GM19438 (cell line): Measurements from ENCODE around the gene SPEM3.

Source experiments
- ATAC-seq: cut with Tn5 transposase; IDR thresholded peaks from one replicate; pipeline ENCODE4 v1.9.1; 2021; ENCODE audit warnings: low read depth; ENCODE audit not compliant: unreplicated experiment

Gene SPEM3

DNA sequence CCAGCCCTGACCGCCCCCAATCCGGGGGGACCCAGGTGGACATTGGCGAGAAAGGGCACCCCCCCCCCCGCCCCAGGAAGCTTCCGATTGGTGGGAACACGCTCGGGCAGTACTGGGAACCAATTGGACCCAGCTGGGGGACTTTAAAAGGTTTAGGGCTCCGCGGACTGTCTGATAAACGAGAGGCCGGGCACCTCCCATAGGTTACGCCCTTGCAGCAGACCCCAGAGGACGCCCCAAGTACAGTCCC is 25.0 kb upstream of the SPEM3 start:
- no peak for ATAC-seq

DNA sequence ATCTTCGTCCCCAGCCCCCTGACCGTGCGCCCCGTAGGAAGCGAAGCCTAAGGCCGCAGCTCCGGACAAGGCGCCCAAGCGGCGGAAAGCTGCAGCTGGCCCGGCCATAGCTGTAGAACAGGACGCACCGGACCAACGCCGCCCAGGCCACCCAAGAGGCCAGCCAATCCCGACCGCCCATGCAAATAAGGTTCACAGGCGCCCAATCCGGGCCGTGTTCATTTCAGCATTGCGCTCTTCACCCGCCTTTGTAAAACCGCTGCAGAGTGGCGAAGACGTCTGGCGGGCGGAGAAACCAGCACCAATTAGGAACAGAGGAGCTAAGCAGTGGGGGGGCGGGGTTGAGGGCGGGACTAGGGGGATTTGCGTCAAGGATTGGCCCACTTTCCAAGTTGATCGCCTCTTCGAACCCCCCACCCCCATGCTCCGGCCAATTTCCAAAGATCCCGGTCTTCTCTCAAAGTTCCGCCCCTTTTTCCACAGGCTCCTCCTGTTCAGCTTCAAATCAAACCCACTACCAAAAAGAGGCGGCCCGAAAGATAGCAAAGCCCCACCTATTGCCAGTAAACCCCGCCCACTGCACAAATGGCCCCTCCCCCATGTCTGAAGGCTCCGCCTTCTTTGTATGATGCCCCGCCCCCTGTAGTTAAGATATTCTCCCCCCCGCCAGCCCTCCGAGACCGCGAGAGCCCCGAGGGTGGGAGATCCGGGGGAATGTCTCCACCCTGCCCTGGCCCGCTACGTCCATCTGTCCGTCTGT is 24.5 kb upstream of the SPEM3 start, which contains the start of gene TMEM256:
TMEM256 (minus strand) TSS at position 121 of the 760 bp plus-strand sequence; CDS start at position 108, 13 bp downstream.
- ATAC-seq = peak; percentile 91

DNA sequence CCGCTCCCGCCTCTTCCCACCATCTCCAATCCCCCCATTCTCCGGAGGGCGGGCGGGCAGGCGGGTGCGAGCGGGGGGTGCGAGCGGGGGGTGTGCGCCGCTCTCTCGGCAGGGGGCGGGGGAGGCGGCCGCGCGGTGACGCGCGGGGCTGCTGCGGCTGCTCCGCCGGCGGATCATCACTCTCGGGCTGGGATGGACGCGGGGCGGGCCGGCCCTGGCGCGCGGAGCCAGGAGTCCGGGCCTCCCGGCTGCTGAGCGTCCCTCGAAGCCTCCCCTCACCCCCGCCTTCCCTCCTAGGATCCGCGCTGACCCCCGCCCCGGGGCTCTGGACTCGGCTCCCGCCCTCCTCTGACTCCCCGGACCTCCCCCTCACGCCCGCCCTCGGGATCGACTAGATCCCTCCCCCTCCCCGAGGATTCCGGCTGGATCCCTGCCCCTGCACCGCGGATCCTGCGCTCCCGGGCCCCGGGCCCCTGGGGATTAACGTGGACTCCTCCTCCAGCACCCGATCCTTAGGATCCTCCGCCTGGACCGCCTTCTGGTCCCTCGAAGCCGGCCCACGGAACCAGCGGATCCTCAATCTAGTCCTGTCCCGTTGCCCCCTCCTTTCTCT is 23.8 kb upstream of the SPEM3 start:
- no peak for ATAC-seq

DNA sequence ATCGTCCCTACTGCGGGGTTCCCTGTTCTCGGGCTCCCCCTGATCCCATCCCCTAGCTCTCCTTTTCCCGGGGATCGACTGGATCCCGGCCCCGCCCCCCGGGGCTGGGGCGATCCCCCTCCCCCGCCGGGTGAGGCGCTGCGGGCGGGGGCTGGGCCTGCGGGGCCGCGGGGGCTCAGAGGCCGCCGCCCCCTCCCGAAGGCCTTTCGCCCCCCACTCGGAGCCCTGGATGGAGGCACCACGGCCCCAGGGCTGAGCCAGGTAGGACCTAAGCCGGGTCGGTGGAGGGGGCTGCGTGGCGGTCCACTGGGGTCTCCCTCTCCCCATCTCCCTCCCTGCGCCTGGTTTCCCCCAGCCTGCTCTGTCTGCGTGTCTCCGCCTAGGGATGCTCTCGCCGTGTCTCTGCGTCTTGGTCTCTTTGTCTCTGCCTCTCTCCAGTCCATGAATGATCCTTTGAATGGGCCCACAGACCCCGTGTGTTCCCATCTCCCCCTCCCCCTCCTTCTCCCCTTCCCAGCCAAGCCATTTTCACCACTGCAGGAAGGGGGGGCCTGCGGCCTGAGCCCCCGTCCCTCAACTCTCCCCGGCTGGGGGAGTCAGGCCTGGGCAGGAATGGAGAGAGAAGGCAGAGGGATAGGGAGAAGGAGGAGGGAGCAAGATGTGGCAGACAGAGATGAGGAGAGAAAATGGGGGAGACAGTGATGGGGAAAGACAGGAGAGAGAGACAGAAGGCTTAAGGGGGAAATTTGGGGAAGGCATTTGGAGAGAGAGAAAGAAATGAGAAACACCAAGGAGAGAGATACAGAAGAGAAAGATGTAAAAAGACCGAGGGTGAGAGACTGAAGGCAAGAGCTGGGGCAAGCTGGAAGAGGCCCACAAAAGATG is 23.1 kb upstream of the SPEM3 start:
- no peak for ATAC-seq

DNA sequence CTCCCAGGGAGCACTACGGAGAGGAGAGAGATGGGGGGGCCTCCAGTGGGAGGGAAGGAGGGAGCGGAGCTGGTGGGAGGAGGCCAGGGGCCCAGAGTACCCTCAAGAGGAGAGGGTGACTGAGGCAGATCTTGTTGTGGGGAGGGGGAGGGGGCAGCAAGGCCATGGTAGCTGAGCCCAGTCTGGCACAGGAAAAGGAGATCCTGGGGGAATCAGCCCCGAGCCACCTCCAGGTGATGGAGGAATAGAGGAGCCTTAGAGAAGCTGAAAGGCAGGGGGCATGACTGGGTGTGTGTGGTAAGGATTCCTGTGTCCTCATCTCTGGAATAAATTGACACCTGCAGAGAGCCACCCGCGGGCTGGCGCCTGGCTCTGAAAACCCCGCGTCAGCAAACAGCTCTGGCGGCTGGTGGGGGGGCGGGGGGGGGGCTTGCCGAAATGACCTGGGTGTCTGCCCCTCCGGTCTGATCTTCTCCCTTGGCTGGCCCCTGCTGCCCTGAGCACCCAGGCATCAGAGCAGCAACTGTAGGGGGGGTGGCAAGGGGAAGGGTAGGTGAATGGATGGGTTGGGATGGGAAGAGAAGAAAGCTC is 22.3 kb upstream of the SPEM3 start:
- no peak for ATAC-seq

DNA sequence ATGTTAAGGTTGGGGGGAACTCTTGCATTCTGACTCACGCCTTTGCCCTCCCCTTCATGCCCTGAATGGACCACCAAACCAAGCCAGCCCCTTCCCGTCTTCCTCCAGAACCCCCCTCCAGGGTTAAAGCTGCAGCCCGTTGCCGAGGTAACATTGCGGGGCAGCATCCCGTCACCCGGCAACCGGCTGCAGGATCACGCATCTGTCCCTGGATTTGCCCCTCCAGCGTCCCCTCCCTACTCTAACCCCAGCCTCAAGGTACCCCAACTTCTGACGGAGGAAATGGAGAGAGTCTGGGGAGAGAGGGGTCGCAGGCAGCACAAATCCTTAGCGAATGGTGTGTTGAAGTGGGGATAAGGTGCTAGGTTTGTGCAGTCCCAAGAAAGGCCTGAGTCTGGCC is 21.6 kb upstream of the SPEM3 start:
- ATAC-seq = no peak

DNA sequence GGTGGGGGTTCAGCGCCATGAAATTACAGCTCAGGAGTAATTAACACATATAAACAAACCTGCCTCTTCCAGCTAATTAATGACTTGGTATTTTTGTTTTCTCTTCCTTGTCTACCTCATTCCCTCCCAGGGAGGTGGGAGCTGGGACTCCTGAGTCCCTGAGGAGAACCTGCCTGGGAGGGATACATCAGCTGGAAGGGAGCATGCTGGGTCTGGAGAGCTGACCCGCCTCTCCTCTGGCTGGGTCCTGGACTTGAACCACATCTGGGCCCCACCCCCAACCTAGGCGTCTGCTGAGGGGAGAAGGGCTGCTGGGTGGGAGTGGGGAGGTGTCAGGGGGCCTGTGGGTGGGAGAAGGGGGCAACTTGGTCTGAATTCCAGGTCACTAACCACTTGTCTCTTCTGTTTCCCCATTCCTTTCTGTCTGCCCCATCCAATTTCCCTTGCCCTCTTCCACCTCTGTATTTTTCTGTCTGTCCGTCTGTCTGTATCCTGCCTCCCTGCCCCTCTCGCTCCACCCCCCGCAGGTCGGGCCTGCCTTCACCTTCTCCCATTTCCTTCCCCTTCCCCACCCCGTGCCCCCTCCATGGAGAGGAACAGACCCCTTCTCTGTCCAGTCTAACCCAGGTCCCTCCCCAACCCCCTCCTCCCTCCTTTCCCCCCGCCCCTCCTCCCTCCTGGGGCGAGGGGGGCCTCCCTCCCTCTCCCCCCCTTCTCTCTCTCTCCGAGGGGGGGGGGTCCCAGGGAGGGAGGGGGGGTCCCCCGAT is 21.0 kb upstream of the SPEM3 start, which contains the start of gene NLGN2:
NLGN2 (plus strand) TSS at position 361 of the 767 bp plus-strand sequence. CDS start 411 bp downstream, outside the sequence.
- no peak for ATAC-seq

DNA sequence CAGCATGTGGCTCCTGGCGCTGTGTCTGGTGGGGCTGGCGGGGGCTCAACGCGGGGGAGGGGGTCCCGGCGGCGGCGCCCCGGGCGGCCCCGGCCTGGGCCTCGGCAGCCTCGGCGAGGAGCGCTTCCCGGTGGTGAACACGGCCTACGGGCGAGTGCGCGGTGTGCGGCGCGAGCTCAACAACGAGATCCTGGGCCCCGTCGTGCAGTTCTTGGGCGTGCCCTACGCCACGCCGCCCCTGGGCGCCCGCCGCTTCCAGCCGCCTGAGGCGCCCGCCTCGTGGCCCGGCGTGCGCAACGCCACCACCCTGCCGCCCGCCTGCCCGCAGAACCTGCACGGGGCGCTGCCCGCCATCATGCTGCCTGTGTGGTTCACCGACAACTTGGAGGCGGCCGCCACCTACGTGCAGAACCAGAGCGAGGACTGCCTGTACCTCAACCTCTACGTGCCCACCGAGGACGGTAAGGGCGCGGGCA is 20.4 kb upstream of the SPEM3 start:
- no peak for ATAC-seq

DNA sequence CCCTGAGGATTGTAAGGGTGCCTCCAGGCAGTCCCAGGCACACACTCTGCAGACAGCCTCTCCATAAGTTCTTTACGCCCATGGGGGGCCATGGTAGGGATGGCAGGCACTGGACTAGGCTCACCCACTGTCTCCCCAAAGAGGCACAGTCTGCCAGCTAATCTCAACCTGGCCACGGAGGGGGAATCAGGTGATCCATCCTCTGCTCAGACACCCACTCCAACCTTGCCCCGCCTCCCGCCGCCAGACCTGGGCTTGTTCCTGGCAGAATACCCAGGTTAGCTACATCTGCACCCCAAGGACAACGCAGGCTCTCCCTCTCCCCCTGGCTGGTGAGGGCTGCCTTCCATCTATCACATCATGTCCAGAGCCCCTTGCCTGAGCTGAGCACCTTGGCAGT is 19.8 kb upstream of the SPEM3 start:
- ATAC-seq = no peak

DNA sequence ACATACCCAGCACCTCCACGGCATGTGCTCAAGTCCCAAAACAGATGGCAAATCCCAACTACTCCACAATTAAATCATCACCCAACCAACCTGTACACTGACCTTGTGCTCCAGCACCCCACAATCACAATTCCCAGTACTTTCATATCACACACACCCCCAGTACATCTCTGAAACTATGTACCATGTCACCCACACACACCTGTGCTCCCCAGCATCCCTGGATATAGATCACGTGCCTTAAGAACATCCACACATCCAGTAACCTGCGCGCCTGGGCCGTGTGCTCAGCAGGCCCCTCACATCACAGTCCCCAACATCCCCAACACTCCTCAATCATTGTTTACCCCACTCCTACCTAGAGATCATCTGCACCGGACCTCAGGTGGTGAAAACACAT is 18.9 kb upstream of the SPEM3 start:
- no peak for ATAC-seq

DNA sequence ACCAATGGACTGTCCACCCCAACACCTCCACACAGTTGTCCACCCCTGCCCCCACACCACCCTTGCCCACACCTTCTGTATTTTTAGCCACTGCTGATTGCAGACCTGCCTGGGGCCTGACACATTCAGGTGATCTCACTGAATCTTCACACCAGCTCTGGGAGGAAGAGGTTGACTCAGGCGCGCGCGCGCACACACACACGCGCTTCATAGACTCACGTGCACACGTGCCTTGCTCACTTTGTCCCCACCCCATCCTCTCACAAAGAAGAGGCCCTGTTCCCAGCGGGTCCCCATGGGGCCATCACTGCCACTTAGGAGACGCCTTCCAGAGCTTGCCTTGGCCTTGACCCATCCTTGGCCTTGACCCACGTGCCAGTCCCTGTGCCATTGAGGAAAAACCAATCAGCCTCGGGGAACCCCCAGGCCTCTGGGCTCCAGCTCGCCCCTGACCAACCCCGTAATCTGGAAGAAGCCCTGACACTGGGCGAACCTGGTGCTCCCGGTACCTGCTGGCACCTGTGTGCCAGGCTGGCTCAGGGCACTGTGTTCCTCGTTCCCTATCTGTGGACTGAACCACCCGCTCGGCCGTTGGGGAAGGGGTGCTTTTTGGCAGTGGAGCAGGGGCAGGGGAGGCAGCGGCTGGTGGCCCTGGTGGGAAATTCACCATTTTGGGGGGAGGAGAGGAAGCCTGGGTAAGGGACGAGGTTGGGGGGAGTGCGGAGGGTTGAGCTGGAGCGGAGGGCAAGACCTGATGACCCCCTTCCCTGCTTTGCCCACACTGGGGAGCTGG is 17.8 kb upstream of the SPEM3 start:
- no peak for ATAC-seq

DNA sequence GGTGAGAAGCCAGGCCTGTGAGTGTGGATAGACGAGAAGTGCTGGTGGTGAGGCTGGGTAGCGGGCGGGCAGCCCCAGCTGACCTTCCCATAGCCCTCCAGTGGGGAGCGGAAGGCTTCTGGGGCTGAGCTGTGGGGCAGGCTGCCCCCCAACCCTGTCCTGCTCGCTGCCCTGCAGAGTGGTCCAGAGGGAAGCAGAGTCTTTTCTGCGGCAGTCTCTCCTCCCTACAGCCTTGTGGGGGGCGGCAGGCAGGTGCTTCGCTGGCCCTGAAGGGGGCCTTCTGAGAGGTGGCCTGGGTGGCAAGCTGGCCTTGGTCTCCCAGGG is 17.3 kb upstream of the SPEM3 start:
- no peak for ATAC-seq

DNA sequence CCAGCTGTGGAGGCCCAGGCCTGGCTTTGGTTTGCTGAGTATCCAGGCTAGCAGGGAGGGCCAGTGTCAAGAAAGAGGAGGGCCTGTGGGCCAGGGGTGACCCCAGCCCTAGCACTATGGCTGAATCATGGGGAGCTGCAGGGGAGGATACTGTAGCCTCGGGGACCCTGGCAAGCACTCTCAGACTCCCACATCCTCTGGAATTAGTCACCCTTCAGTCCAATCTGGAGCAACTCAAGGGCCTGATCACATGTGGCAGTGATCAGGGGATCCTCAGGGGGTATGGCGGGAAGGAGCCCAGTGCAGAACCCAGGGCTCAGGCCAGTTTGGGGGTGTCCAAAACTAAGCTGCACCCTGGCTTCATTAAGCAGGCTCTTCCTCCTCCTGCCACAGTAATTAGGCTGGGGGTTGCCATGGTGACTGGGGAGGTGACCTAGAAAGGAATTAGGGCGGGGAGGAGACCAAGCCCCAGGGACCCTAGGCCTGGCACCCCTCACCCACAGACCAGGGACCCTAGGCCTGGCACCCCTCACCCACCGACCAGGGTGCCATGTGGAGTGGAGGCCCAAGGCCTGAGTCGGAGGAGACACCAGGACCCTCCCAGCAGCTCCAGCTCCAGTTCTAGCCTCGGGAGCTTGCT is 15.2 kb upstream of the SPEM3 start:
- no peak for ATAC-seq

DNA sequence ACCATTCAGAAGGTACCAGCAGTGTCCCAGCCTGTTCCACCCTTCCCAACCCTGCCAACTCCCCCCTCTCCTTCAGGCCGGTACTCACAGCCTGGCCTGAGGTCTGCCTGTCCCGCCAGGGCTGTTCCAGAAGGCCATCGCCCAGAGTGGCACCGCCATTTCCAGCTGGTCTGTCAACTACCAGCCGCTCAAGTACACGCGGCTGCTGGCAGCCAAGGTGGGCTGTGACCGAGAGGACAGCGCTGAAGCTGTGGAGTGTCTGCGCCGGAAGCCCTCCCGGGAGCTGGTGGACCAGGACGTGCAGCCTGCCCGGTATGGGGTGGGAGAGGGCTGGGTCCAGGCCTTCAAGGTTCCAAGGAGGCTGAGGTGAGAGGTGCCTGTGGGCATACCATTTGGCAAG is 13.8 kb upstream of the SPEM3 start:
- no peak for ATAC-seq

DNA sequence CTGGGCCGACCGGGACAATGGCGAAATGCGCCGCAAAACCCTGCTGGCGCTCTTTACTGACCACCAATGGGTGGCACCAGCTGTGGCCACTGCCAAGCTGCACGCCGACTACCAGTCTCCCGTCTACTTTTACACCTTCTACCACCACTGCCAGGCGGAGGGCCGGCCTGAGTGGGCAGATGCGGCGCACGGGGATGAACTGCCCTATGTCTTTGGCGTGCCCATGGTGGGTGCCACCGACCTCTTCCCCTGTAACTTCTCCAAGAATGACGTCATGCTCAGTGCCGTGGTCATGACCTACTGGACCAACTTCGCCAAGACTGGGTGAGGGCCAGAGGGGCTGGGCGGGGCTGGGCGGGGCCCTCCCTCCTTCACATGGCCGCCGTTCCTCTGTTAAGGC is 12.9 kb upstream of the SPEM3 start:
- no peak for ATAC-seq

DNA sequence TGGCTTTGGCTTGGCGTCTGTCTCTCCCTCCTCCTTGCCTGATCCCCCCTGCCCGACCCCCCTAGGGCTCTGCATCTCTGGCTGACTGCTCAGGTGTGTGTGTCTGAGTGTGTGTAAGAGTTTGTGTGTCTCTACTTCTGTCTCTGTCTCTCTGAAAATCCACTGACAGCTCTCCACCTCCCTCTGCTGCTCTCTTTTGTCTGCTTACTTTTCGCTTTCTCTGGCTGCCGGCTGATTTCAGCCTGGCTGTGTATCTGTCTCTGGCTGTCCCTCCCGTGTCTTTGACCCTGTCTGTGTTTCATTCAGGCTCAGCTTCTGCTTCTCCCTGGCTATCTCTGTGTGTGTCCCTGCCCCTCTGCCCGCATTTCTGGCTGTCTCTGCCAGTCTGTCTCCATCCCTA is 12.3 kb upstream of the SPEM3 start:
- no peak for ATAC-seq

DNA sequence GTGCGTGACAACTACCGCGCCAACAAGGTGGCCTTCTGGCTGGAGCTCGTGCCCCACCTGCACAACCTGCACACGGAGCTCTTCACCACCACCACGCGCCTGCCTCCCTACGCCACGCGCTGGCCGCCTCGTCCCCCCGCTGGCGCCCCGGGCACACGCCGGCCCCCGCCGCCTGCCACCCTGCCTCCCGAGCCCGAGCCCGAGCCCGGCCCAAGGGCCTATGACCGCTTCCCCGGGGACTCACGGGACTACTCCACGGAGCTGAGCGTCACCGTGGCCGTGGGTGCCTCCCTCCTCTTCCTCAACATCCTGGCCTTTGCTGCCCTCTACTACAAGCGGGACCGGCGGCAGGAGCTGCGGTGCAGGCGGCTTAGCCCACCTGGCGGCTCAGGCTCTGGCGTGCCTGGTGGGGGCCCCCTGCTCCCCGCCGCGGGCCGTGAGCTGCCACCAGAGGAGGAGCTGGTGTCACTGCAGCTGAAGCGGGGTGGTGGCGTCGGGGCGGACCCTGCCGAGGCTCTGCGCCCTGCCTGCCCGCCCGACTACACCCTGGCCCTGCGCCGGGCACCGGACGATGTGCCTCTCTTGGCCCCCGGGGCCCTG is 11.5 kb upstream of the SPEM3 start:
- ATAC-seq = no peak

DNA sequence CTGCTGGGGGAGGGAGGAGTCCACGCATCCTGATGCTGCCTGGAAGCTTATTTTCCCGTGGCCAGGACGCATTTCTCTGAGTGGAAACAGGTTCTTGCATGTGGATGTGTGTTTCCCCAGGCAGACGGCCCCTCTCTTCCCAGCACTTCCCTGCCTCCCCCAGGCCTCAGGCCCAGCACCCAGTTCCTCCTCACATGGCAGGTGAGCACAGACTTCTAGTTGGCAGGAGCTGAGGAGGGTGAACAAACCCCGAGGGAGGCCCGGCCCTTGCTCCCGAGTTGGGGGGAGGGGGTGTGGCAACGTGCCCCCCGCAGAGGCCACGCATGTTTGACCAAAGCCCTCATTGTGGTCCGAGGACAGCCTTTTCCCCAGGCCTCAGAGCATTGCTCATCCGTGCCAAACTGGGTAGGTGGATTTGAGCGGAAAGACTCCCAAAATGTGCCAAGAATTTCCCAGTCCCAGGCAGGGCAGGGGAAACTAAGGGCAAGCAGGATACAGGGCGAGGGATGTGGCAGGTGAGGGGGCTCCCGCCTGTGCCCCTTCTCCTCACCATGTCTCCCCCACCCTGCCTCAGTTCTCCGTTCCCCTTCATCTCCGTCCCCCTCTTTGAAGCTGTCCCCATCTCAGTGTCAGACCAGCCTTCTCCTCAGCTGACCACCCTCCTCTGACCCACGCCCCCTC is 10.0 kb upstream of the SPEM3 start:
- ATAC-seq = no peak
